B cell (primary cell): Measurements from ENCODE around the gene UBAP1L. TPM values are rescaled to one million over a fixed set of nuclear protein-coding genes. Genes with fewer than 3 reads are reported as not detected.

Experiments used
- ATAC-seq: fragments of 200-7000 bp; cut with Tn5 transposase; one replicate; pipeline ENCODE4 v1.10.0; 2021; ENCODE audit warnings: low read depth, mild to moderate bottlenecking, moderate number of reproducible peaks, moderate library complexity
- CTCF ChIA-PET: fragments of 350-600 bp; sonication (Branson Sonifier 250); formaldehyde crosslinking; loops from one replicate; lab custom pipeline; 2021; ENCODE audit warnings: antibody characterized with exemption, inconsistent platforms; lab: Charles Lee
- POLR2A ChIA-PET: fragments of 350-600 bp; sonication (Branson Sonifier 250); formaldehyde crosslinking; loops from one replicate; lab custom pipeline; 2021; ENCODE audit warnings: antibody characterized with exemption; lab: Charles Lee
- DNase-seq: peaks from one replicate; pipeline ENCODE4 v3.0.0; 2013
- H2AFZ ChIP-seq: 2 replicates; pipeline ENCODE4 v1.6.1; 2012; ENCODE audit warnings: mild to moderate bottlenecking, low read depth, low read length; ENCODE audit not compliant: insufficient read depth, poor library complexity, severe bottlenecking
- H3K27ac ChIP-seq, 2 donors: 1 replicate in 1 of 2; 2 replicates in 1 of 2; pipeline ENCODE4 v1.5.1; 2012 to 2013; ENCODE audit warnings: low read length in 2 of 2, mild to moderate bottlenecking in 2 of 2, moderate library complexity in 1 of 2
- H3K27me3 ChIP-seq, 4 experiments: fragments of 200-600 bp in 1 of 4; sonication (generic) in 1 of 4; replicated peaks in 1 of 4; 1 replicate in 2 of 4; 2 replicates in 2 of 4; pipeline versions ENCODE4 v1.6.1 to v1.7.0; 2013 to 2016; ENCODE audit warnings: low read length in 3 of 4, mild to moderate bottlenecking in 2 of 4, mixed read lengths in 1 of 4, moderate library complexity in 1 of 4; ENCODE audit not compliant: insufficient read depth in 4 of 4, control insufficient read depth in 3 of 4; ENCODE audit errors: control extremely low read depth in 1 of 4
- H3K36me3 ChIP-seq, 2 experiments: replicated peaks in 1 of 2; 1 replicate in 1 of 2; 2 replicates in 1 of 2; pipeline versions ENCODE4 v1.6.1 to v1.7.1; 2013; ENCODE audit warnings: low read length in 1 of 2; ENCODE audit not compliant: insufficient read depth in 2 of 2, control insufficient read depth in 1 of 2; ENCODE audit errors: control extremely low read depth in 1 of 2, extremely low read depth in 1 of 2
- H3K4me1 ChIP-seq, 2 donors: fragments of 200-600 bp in 1 of 2; sonication (generic) in 1 of 2; 1 replicate in 1 of 2; 2 replicates in 1 of 2; pipeline versions ENCODE4 v1.5.1 to v1.6.1; 2013 to 2017; ENCODE audit warnings: low read length in 2 of 2; ENCODE audit not compliant: control insufficient read depth in 2 of 2, insufficient read depth in 2 of 2
- H3K4me2 ChIP-seq: replicated peaks from 2 replicates; pipeline ENCODE3; 2012; ENCODE audit warnings: mild to moderate bottlenecking, low read depth, low read length; ENCODE audit not compliant: poor library complexity, severe bottlenecking
- H3K4me3 ChIP-seq, 5 experiments: fragments of 200-600 bp in 1 of 5; sonication (generic) in 1 of 5; 1 replicate in 3 of 5; 2 replicates in 2 of 5; pipeline versions ENCODE4 v1.5.1 to v1.7.0; 2011 to 2016; ENCODE audit warnings: low read length in 4 of 5, mild to moderate bottlenecking in 4 of 5, low read depth in 2 of 5, control low read depth in 1 of 5, moderate library complexity in 1 of 5; ENCODE audit not compliant: insufficient read depth in 1 of 5; ENCODE audit errors: control extremely low read depth in 1 of 5, extremely low read depth in 1 of 5
- H3K79me2 ChIP-seq: fragments of 200-600 bp; sonication (generic); one replicate; pipeline ENCODE4 v1.6.0; 2016; ENCODE audit warnings: low read length; ENCODE audit not compliant: control insufficient read depth, insufficient read depth
- H3K9ac ChIP-seq: fragments of 200-600 bp; sonication (generic); 2 replicates; pipeline ENCODE4 v1.6.1; 2017; ENCODE audit warnings: mild to moderate bottlenecking, low read length, moderate library complexity
- H3K9me3 ChIP-seq, 3 donors: one replicate each; pipeline versions ENCODE4 v1.6.1 to v1.7.1; 2013; ENCODE audit warnings: low read length in 2 of 3; ENCODE audit not compliant: control insufficient read depth in 2 of 3, insufficient read depth in 1 of 3; ENCODE audit errors: control extremely low read depth in 1 of 3
- H4K20me1 ChIP-seq: 2 replicates; pipeline ENCODE4 v1.6.0; 2012; ENCODE audit warnings: mild to moderate bottlenecking, low read length; ENCODE audit not compliant: insufficient read depth, control insufficient read depth, poor library complexity, severe bottlenecking
- H3K27ac Mint-ChIP-seq: one replicate; pipeline ENCODE4 v1.8.0; 2021; ENCODE audit warnings: mixed read lengths
- H3K27me3 Mint-ChIP-seq: one replicate; pipeline ENCODE4 v1.8.0; 2021; ENCODE audit warnings: mixed read lengths
- H3K4me1 Mint-ChIP-seq: one replicate; pipeline ENCODE4 v1.8.0; 2021; ENCODE audit warnings: mixed read lengths
- H3K4me3 Mint-ChIP-seq: one replicate; pipeline ENCODE4 v1.8.0; 2021; ENCODE audit warnings: mixed read lengths
- H3K9me3 Mint-ChIP-seq: one replicate; pipeline ENCODE4 v1.8.0; 2022; ENCODE audit warnings: mixed read lengths; ENCODE audit not compliant: insufficient read depth
- CTCF ChIP-seq: fragments of 200-600 bp; IDR thresholded peaks from one replicate; pipeline ENCODE4 v1.8.0; 2022; ENCODE audit warnings: antibody characterized with exemption, mild to moderate bottlenecking
- EZH2 ChIP-seq: IDR thresholded peaks from 2 replicates; pipeline ENCODE4 v1.6.1; 2012; ENCODE audit warnings: borderline replicate concordance, low read depth, mild to moderate bottlenecking, moderate library complexity, low read length; ENCODE audit not compliant: insufficient read depth, poor library complexity, severe bottlenecking
- WGBS: methylation state at CpG from one replicate; pipeline ENCODE4 v1.1.5; 2013; ENCODE audit warnings: missing lambda C conversion rate; ENCODE audit not compliant: insufficient coverage; 5-methylcytosine and 5-hydroxymethylcytosine counted together
- intact Hi-C: fragments of 100-400 bp; cut with micrococcal nuclease; formaldehyde crosslinking; loops from one replicate; pipeline ENCODE4 v1.10.0; 2022
- polyA plus RNA-seq: library from polyadenylated mRNA; depleted of rRNA; stranded (reverse); fragments of >200 nt; gene quantifications from 2 replicates; pipeline ENCODE4 v1.2.3, GENCODE V29; 2012
- total RNA-seq, 2 donors: library from RNA; stranded (reverse); fragments of 120-200 nt in 1 of 2; gene quantifications; 1 replicate in 1 of 2; 2 replicates in 1 of 2; pipeline versions ENCODE4 v1.2.3 to v1.2.4, GENCODE V29; 2013 to 2022

Gene UBAP1L
- total and polyA plus RNA-seq, 2 donors (not counting 1 experiment from before 2014, with no cell fraction given): 8.5 to 18.4 TPM

GRCh38 chr15:65077981-65078352 lies 37.0 kb downstream of the UBAP1L start:
- no peak overlapping the region for H3K27ac ChIP-seq
- Mint-ChIP-seq H3K4me3 (peak overlapping the region; percentile 63), H3K9me3 (no peaks in the 10 kb centered on the region), H3K27ac (no peak overlapping the region), H3K27me3 (peaks cover 49% of the 10 kb centered on the region), H3K4me1 (peaks cover 9% of the 10 kb centered on the region)
- ATAC-seq (no peak), DNase-seq (peak; percentile 62)
- peaks cover 0 to 6% of the 10 kb centered on the region in 2 donors for H3K4me1 ChIP-seq
- intact Hi-C loops: loop anchor here (1.0 kb wide), 1 partner anchor 45 kb away; no protein-coding TSS in a partner anchor
- no peaks in the 10 kb centered on the region for H3K79me2 ChIP-seq
- H3K4me2 ChIP-seq: peak overlapping the region; percentile 65
- no peaks in the 10 kb centered on the region for H3K36me3 ChIP-seq
- H4K20me1 ChIP-seq: no peaks in the 10 kb centered on the region
- WGBS: 15% methylated on average over 20 of the region's 24 CpGs
- H2AFZ ChIP-seq: peak overlapping the region; percentile 70
- ChIA-PET CTCF (interaction anchor here (0.7 to 4.1 kb wide), 7 partner anchors 9 to 546 kb away, joined by 3 to 19 read pairs (median 7); no protein-coding TSS in a partner anchor), POLR2A (no interaction called here)
- H3K9me3 ChIP-seq: peaks cover 0 to 8% (median 0%) of the 10 kb centered on the region in 3 donors
- TF ChIP-seq CTCF: peak; percentile 17
- no peak for TF ChIP-seq EZH2
- peak overlapping the region in 3 of 5 experiments; percentile 23 to 24 (median 24) for H3K4me3 ChIP-seq
- H3K27me3 ChIP-seq: peaks cover 0 to 34% (median 8%) of the 10 kb centered on the region in 4 experiments
- peak overlapping the region; percentile 27 for H3K9ac ChIP-seq

- no peak for ATAC-seq
- Histone ChIP-seq H3K4me1 (peaks cover 0 to 6% of the 10 kb centered on the region in 2 donors), H3K27ac (no peak overlapping the region), H2AFZ (peak overlapping the region; percentile 70), H3K27me3 (peaks cover 0 to 30% (median 7%) of the 10 kb centered on the region in 4 experiments), H3K4me2 (peak overlapping the region; percentile 65), H3K36me3 (no peaks in the 10 kb centered on the region), H3K9me3 (peaks cover 0 to 8% (median 0%) of the 10 kb centered on the region in 3 donors), H3K79me2 (no peaks in the 10 kb centered on the region), H3K4me3 (peak overlapping the region in 1 of 5 experiments; percentile 23), H4K20me1 (no peaks in the 10 kb centered on the region), H3K9ac (no peak overlapping the region)
- H3K9me3 Mint-ChIP-seq: no peaks in the 10 kb centered on the region
- POLR2A ChIA-PET: no interaction called here
- H3K4me3 Mint-ChIP-seq: peak overlapping the region; percentile 63
- peaks cover 43% of the 10 kb centered on the region for H3K27me3 Mint-ChIP-seq
- 76% methylated on average over 85 of the region's 85 CpGs for WGBS
- CTCF ChIA-PET: interaction anchor here (0.7 to 4.1 kb wide), 4 partner anchors 10 to 545 kb away, joined by 3 to 19 read pairs (median 9); no protein-coding TSS in a partner anchor
- peaks cover 9% of the 10 kb centered on the region for H3K4me1 Mint-ChIP-seq
- intact Hi-C loops: no loop called here
- TF ChIP-seq EZH2 (no peak), CTCF (no peak)
- no peak for DNase-seq
- H3K27ac Mint-ChIP-seq: no peak overlapping the region
These were observed 37.6 kb downstream of the UBAP1L start for GRCh38 chr15:65077291-65077980.
